H1 (cell line): ENCODE measurements around the gene CKAP5. TPM values are rescaled to one million over a fixed set of nuclear protein-coding genes. Genes with fewer than 3 reads are reported as not detected.

ENCODE experiments used
- CTCF ChIA-PET: fragments of 300-600 bp; sonication (Branson Sonifier 250); formaldehyde crosslinking; loops from one replicate; lab custom pipeline; 2021; ENCODE audit not compliant: partially characterized antibody; lab: Charles Lee
- POLR2A ChIA-PET: fragments of 300-600 bp; sonication (Branson Sonifier 250); formaldehyde crosslinking; loops from one replicate; lab custom pipeline; 2021; ENCODE audit warnings: inconsistent platforms; ENCODE audit not compliant: partially characterized antibody; lab: Charles Lee
- DNase-seq, 2 experiments: peaks; one replicate each; pipeline versions ENCODE4 v3.0.0 to v3.0.0-alpha.2; 2010 to 2022; ENCODE audit warnings: low spot score in 2 of 2, low read depth in 1 of 2, mixed read lengths in 1 of 2
- FAIRE-seq: peaks from 2 replicates; lab custom pipeline; 2011; peaks lifted over from hg19 to GRCh38; lab: Jason Lieb, UNC
- H2AFZ ChIP-seq: 2 replicates; pipeline ENCODE4 v1.8.1; 2012; ENCODE audit warnings: low read length, inconsistent platforms
- H2AK5ac ChIP-seq: 2 replicates; pipeline ENCODE4 v1.6.1; 2013; ENCODE audit warnings: low read depth, low read length
- H2BK120ac ChIP-seq: replicated peaks from 2 replicates; pipeline ENCODE3; 2013; ENCODE audit warnings: low read depth, low read length, inconsistent platforms
- H2BK12ac ChIP-seq: 2 replicates; pipeline ENCODE4 v1.6.1; 2013; ENCODE audit warnings: low read depth, low read length
- H2BK15ac ChIP-seq: 2 replicates; pipeline ENCODE4 v1.6.1; 2013; ENCODE audit warnings: low read length
- H2BK20ac ChIP-seq: 2 replicates; pipeline ENCODE4 v1.6.1; 2013; ENCODE audit warnings: low read length
- H2BK5ac ChIP-seq: 2 replicates; pipeline ENCODE4 v1.6.1; 2013; ENCODE audit warnings: low read depth, low read length
- H3K14ac ChIP-seq: 2 replicates; pipeline ENCODE4 v1.6.1; 2013; ENCODE audit warnings: inconsistent platforms; ENCODE audit not compliant: insufficient read length
- H3K18ac ChIP-seq: 2 replicates; pipeline ENCODE4 v1.6.1; 2013; ENCODE audit warnings: low read length; ENCODE audit errors: extremely low read depth
- H3K23ac ChIP-seq: 2 replicates; pipeline ENCODE4 v1.6.1; 2013; ENCODE audit warnings: inconsistent platforms; ENCODE audit not compliant: insufficient read length
- H3K23me2 ChIP-seq: 2 replicates; pipeline ENCODE4 v1.6.1; 2013; ENCODE audit warnings: low read depth, low read length
- H3K27ac ChIP-seq: 2 replicates; pipeline ENCODE4 v1.6.1; 2011; ENCODE audit warnings: low read depth, low read length, inconsistent platforms
- H3K27me3 ChIP-seq, 4 experiments: replicated peaks in 1 of 4; 1 replicate in 1 of 4; 2 replicates in 3 of 4; pipeline versions ENCODE4 v1.6.1 to v1.8.1; 2011 to 2013; ENCODE audit warnings: low read length in 3 of 4, mild to moderate bottlenecking in 3 of 4, inconsistent platforms in 2 of 4, mixed read lengths in 2 of 4, moderate library complexity in 1 of 4; ENCODE audit not compliant: control insufficient read depth in 3 of 4, insufficient read depth in 3 of 4; ENCODE audit errors: extremely low read depth in 1 of 4
- H3K36me3 ChIP-seq, 4 experiments: 2 replicates each; pipeline versions ENCODE4 v1.6.1 to v1.8.1; 2011 to 2013; ENCODE audit warnings: mild to moderate bottlenecking in 4 of 4, low read length in 3 of 4, moderate library complexity in 2 of 4, control low read depth in 1 of 4, inconsistent platforms in 1 of 4; ENCODE audit not compliant: insufficient read depth in 4 of 4, control insufficient read depth in 2 of 4
- H3K4ac ChIP-seq: replicated peaks from 2 replicates; pipeline ENCODE3; 2013; ENCODE audit warnings: low read length, low read depth, mixed read lengths, inconsistent platforms; ENCODE audit not compliant: insufficient read length
- H3K4me1 ChIP-seq, 4 experiments: replicated peaks in 1 of 4; 1 replicate in 1 of 4; 2 replicates in 3 of 4; pipeline versions ENCODE4 v1.6.1 to v1.8.1; 2011 to 2013; ENCODE audit warnings: low read length in 3 of 4, inconsistent platforms in 2 of 4, mixed read lengths in 1 of 4; ENCODE audit not compliant: insufficient read depth in 4 of 4, control insufficient read depth in 3 of 4
- H3K4me2 ChIP-seq, 2 experiments: 2 replicates each; pipeline versions ENCODE4 v1.6.1 to v1.8.1; 2011 to 2013; ENCODE audit warnings: low read depth in 2 of 2, low read length in 2 of 2, control low read depth in 1 of 2, inconsistent platforms in 1 of 2, mild to moderate bottlenecking in 1 of 2; ENCODE audit not compliant: insufficient read depth in 1 of 2
- H3K4me3 ChIP-seq, 4 experiments: fragments of 200-600, 300-600 bp in 1 of 4; sonication (generic), shearing (Covaris generic), sonication (Bioruptor Twin) in 1 of 4; 2 replicates each; pipeline versions ENCODE4 v1.5.1 to v1.8.1; 2011 to 2016; ENCODE audit warnings: low read length in 4 of 4, low read depth in 3 of 4, control low read depth in 2 of 4, inconsistent platforms in 2 of 4, mild to moderate bottlenecking in 2 of 4, mixed read lengths in 1 of 4, moderate library complexity in 1 of 4; ENCODE audit not compliant: insufficient read depth in 2 of 4; ENCODE audit errors: extremely low read depth in 1 of 4
- H3K56ac ChIP-seq: replicated peaks from 2 replicates; pipeline ENCODE3; 2013; ENCODE audit warnings: low read depth, mild to moderate bottlenecking, mixed read lengths, low read length, inconsistent platforms; ENCODE audit not compliant: insufficient read length
- H3K79me1 ChIP-seq: 2 replicates; pipeline ENCODE4 v1.6.1; 2013; ENCODE audit warnings: low read depth, low read length, control low read depth
- H3K79me2 ChIP-seq, 2 experiments: 2 replicates each; pipeline versions ENCODE4 v1.6.1 to v1.8.1; 2012 to 2013; ENCODE audit warnings: low read length in 2 of 2, mild to moderate bottlenecking in 2 of 2, inconsistent platforms in 1 of 2; ENCODE audit not compliant: insufficient read depth in 2 of 2, control insufficient read depth in 1 of 2
- H3K9ac ChIP-seq, 4 experiments: replicated peaks in 1 of 4; 1 replicate in 1 of 4; 2 replicates in 3 of 4; pipeline versions ENCODE4 v1.6.1 to v1.8.1; 2011 to 2013; ENCODE audit warnings: low read depth in 3 of 4, low read length in 3 of 4, control low read depth in 2 of 4, mild to moderate bottlenecking in 2 of 4, moderate library complexity in 2 of 4, inconsistent platforms in 1 of 4; ENCODE audit errors: extremely low read depth in 1 of 4
- H3K9me3 ChIP-seq, 2 experiments: 2 replicates each; pipeline versions ENCODE4 v1.6.1 to v1.8.1; 2012 to 2013; ENCODE audit warnings: mild to moderate bottlenecking in 2 of 2, moderate library complexity in 2 of 2, control low read depth in 1 of 2, inconsistent platforms in 1 of 2, low read depth in 1 of 2, low read length in 1 of 2, mixed read lengths in 1 of 2; ENCODE audit not compliant: insufficient read depth in 2 of 2
- H4K20me1 ChIP-seq, 2 experiments: replicated peaks in 1 of 2; 2 replicates each; pipeline versions ENCODE3 to v1.8.1; 2011 to 2013; ENCODE audit warnings: inconsistent platforms in 2 of 2, low read length in 2 of 2, mild to moderate bottlenecking in 1 of 2; ENCODE audit not compliant: insufficient read depth in 2 of 2, control insufficient read depth in 1 of 2
- H4K5ac ChIP-seq: 2 replicates; pipeline ENCODE4 v1.6.1; 2013; ENCODE audit warnings: low read length, low read depth, mixed read lengths, inconsistent platforms; ENCODE audit not compliant: insufficient read length
- H4K8ac ChIP-seq: 2 replicates; pipeline ENCODE4 v1.8.0; 2013; ENCODE audit warnings: mild to moderate bottlenecking, moderate library complexity, low read length, inconsistent platforms; ENCODE audit not compliant: insufficient read depth; ENCODE audit errors: extremely low read depth
- H4K91ac ChIP-seq: replicated peaks from 2 replicates; pipeline ENCODE3; 2013; ENCODE audit warnings: low read length, mixed read lengths, inconsistent platforms; ENCODE audit not compliant: insufficient read length
- BRCA1 ChIP-seq: IDR thresholded peaks from 2 replicates; pipeline ENCODE4 v1.6.1; 2012; ENCODE audit warnings: low read depth, low read length, improper control_type of control experiment
- CHD1 ChIP-seq: IDR thresholded peaks from 2 replicates; pipeline ENCODE4 v1.6.1; 2012; ENCODE audit warnings: low read depth, low read length, improper control_type of control experiment
- CTCF ChIP-seq, 3 experiments: IDR thresholded peaks; 1 replicate in 2 of 3; 2 replicates in 1 of 3; pipeline versions ENCODE4 v1.5.1 to v1.6.1; 2011; ENCODE audit warnings: low read length in 3 of 3, mild to moderate bottlenecking in 3 of 3, inconsistent platforms in 2 of 3, low read depth in 1 of 3, moderate library complexity in 1 of 3; ENCODE audit not compliant: insufficient read depth in 1 of 3; ENCODE audit errors: control extremely low read depth in 1 of 3
- SUZ12 ChIP-seq: fragments of 200-600 bp; sonication (generic); IDR thresholded peaks from 2 replicates; pipeline ENCODE4 v1.6.1; 2012; ENCODE audit warnings: mild to moderate bottlenecking, inconsistent platforms, low read length, moderate library complexity, mixed read lengths
- polyA plus RNA-seq, 7 experiments: library from polyadenylated mRNA; depleted of rRNA in 3 of 7; stranded (reverse) in 5 of 7; unstranded in 2 of 7; fragments of >200 nt in 5 of 7; fragments of 200-250 nt in 2 of 7; gene quantifications; 1 replicate in 5 of 7; 2 replicates in 1 of 7; 4 replicates in 1 of 7; pipeline versions ENCODE4 v1.2.1 to v1.2.3, GENCODE V29; 2011 to 2013; ENCODE audit warnings: missing spikeins in 2 of 7, mixed read lengths in 2 of 7
- total RNA-seq: library from RNA; stranded (reverse); fragmentation: NEBNext Ultra II Directional; extraction: Animal tissue kit (Norgen Biotek cat#: 25700); gene quantifications from 2 replicates; pipeline ENCODE4 v1.2.1, GENCODE V29; 2021

Gene CKAP5
- total and polyA plus RNA-seq, 2 of the 8 experiments (the other 6 are each of a cell fraction or from before 2014, with no cell fraction given), result 64.8 to 185 TPM

GRCh38 chr11:46755962-46756361 lies 90.1 kb downstream of the CKAP5 start:
- Histone ChIP-seq H3K18ac (no peak overlapping the region), H4K91ac (no peak overlapping the region), H3K4me3 (no peak overlapping the region), H3K9ac (no peak overlapping the region), H2AFZ (no peak overlapping the region), H3K9me3 (no peaks in the 10 kb centered on the region), H3K79me1 (no peaks in the 10 kb centered on the region), H3K4me2 (no peak overlapping the region), H3K14ac (no peak overlapping the region), H3K27ac (no peak overlapping the region), H2AK5ac (no peak overlapping the region), H3K4me1 (no peaks in the 10 kb centered on the region), H3K23me2 (no peaks in the 10 kb centered on the region), H2BK12ac (no peak overlapping the region), H3K23ac (no peak overlapping the region), H3K56ac (no peak overlapping the region), H4K5ac (no peak overlapping the region), H3K79me2 (no peaks in the 10 kb centered on the region), H4K20me1 (peaks cover 2 to 3% of the 10 kb centered on the region in 2 experiments), H2BK15ac (no peak overlapping the region), H3K27me3 (no peaks in the 10 kb centered on the region), H3K36me3 (peaks cover 35 to 85% (median 72%) of the 10 kb centered on the region in 4 experiments), H4K8ac (no peak overlapping the region), H2BK120ac (no peak overlapping the region), H2BK5ac (no peak overlapping the region), H2BK20ac (no peak overlapping the region), H3K4ac (no peak overlapping the region)
- FAIRE-seq (no peak), DNase-seq (no peak)
- ChIA-PET CTCF (no interaction called here), POLR2A (no interaction called here)
- no peak for TF ChIP-seq CHD1
- TF ChIP-seq SUZ12, result no peak
- TF ChIP-seq CTCF (IDR thresholded peaks at IDR 0.05; ENCODE audit: control extremely low read depth in 1 of 3, insufficient read depth in 1 of 3, low read depth in 1 of 3, low read length in 3 of 3), result no peak
- TF ChIP-seq BRCA1, result no peak
